Activated CD8-positive, alpha-beta T cell treated with anti-CD3 and anti-CD28 coated beads, Interleukin-2, amount 10 ng/mL, durations not matched to agents 7 days and 5 days (primary cell): ENCODE results near the gene INSM2. TPM values are rescaled to one million over a fixed set of nuclear protein-coding genes. Genes with fewer than 3 reads are reported as not detected.

Source experiments
- ATAC-seq: fragments of 150-1000 bp; cut with Tn5 transposase; one replicate; pipeline ENCODE4 v1.10.0; 2021; ENCODE audit warnings: moderate library complexity
- CTCF ChIA-PET: fragments of 350-600 bp; sonication (Branson Sonifier 250); formaldehyde crosslinking; loops from one replicate; lab custom pipeline; 2021; ENCODE audit warnings: antibody characterized with exemption; lab: Charles Lee
- POLR2A ChIA-PET: fragments of 350-600 bp; sonication (Branson Sonifier 250); formaldehyde crosslinking; loops from one replicate; lab custom pipeline; 2021; ENCODE audit warnings: antibody characterized with exemption; lab: Charles Lee
- DNase-seq: peaks from one replicate; pipeline ENCODE4 v3.0.0-alpha.2; 2020
- H3K27ac Mint-ChIP-seq: one replicate; pipeline ENCODE4 v1.8.0; 2021; ENCODE audit warnings: mild to moderate bottlenecking, mixed read lengths
- H3K27me3 Mint-ChIP-seq: one replicate; pipeline ENCODE4 v1.8.0; 2021; ENCODE audit warnings: low read depth, mixed read lengths
- H3K36me3 Mint-ChIP-seq: one replicate; pipeline ENCODE4 v1.8.0; 2021; ENCODE audit warnings: low read depth, mixed read lengths
- H3K4me1 Mint-ChIP-seq: one replicate; pipeline ENCODE4 v1.8.0; 2021; ENCODE audit warnings: low read depth, mixed read lengths
- H3K4me3 Mint-ChIP-seq: one replicate; pipeline ENCODE4 v1.8.0; 2021; ENCODE audit warnings: mild to moderate bottlenecking, mixed read lengths
- H3K9me3 Mint-ChIP-seq: one replicate; pipeline ENCODE4 v1.8.0; 2022; ENCODE audit warnings: mixed read lengths; ENCODE audit not compliant: insufficient read depth
- total RNA-seq, 2 experiments: library from RNA; stranded (reverse); gene quantifications; one replicate each; pipeline ENCODE4 v1.2.3, GENCODE V29; 2021

Gene INSM2
- total RNA-seq, 2 experiments from 2014 or later, result not detected

DNA sequence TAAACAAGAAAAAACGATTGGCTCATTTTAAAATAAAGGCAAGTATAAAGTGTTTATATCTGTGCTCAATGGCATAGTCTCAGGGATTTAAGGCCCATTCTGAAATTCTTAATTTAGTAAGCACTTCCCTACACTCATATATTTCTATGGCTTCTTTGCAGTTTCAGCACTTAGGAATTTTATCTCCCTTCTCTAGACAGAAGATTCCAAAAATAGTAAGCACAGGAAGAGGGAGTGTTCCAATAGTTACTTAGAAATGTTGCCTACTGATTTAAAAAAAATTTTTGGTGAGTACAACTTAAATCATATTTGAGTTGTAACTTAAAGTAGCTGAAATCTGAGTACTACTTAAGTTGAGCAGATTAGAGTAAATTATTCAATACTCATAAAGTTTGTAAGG lies 19.8 kb downstream of the INSM2 start:
- Mint-ChIP-seq H3K4me3 (no peak overlapping the region), H3K27ac (no peak overlapping the region), H3K36me3 (no peaks in the 10 kb centered on the region), H3K9me3 (no peaks in the 10 kb centered on the region), H3K27me3 (no peaks in the 10 kb centered on the region), H3K4me1 (no peaks in the 10 kb centered on the region)
- POLR2A ChIA-PET, result no interaction called here
- no peak for DNase-seq
- no peak for ATAC-seq
- CTCF ChIA-PET, result no interaction called here

GRCh38 chr14:35556548-35556947 lies 22.6 kb downstream of the INSM2 start:
- Mint-ChIP-seq H3K27me3 (no peaks in the 10 kb centered on the region), H3K9me3 (no peaks in the 10 kb centered on the region), H3K4me1 (no peaks in the 10 kb centered on the region), H3K36me3 (no peaks in the 10 kb centered on the region), H3K27ac (no peak overlapping the region), H3K4me3 (no peak overlapping the region)
- no peak for ATAC-seq
- DNase-seq, result no peak
- ChIA-PET POLR2A (no interaction called here), CTCF (no interaction called here)

- H3K9me3 Mint-ChIP-seq, result no peaks in the 10 kb centered on the region
- no peak overlapping the region for H3K4me3 Mint-ChIP-seq
- no peaks in the 10 kb centered on the region for H3K4me1 Mint-ChIP-seq
- H3K27ac Mint-ChIP-seq, result no peak overlapping the region
- CTCF ChIA-PET, result no interaction called here
- no peaks in the 10 kb centered on the region for H3K27me3 Mint-ChIP-seq
- DNase-seq (no peak), ATAC-seq (no peak)
- POLR2A ChIA-PET, result no interaction called here
- H3K36me3 Mint-ChIP-seq, result no peaks in the 10 kb centered on the region
Measured at GRCh38 chr14:35557221-35557747, 23.3 kb downstream of the INSM2 start.

DNA sequence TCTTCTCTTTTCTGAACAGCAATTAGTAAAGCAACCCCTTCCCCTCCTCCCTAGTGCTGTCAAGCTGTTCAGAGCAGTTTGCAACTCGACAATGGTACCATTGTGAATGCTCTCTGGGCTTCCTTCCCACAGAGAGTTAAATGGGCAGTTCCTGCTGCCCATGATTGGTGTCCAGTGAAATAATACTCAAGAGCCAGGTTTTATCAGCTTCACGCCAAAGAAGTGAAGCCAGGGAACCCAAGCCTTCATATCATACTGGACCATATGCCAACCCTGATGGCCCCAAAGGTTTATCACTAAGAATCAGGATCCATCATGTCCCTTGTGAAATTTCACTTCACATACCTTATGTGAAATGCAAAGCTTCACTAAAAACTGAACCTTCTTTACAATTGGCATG lies 24.7 kb downstream of the INSM2 start:
- ATAC-seq (no peak), DNase-seq (no peak)
- Mint-ChIP-seq H3K36me3 (no peaks in the 10 kb centered on the region), H3K4me3 (no peak overlapping the region), H3K4me1 (no peaks in the 10 kb centered on the region), H3K9me3 (no peaks in the 10 kb centered on the region), H3K27me3 (no peaks in the 10 kb centered on the region), H3K27ac (no peak overlapping the region)
- POLR2A ChIA-PET, result no interaction called here
- CTCF ChIA-PET, result no interaction called here

DNA sequence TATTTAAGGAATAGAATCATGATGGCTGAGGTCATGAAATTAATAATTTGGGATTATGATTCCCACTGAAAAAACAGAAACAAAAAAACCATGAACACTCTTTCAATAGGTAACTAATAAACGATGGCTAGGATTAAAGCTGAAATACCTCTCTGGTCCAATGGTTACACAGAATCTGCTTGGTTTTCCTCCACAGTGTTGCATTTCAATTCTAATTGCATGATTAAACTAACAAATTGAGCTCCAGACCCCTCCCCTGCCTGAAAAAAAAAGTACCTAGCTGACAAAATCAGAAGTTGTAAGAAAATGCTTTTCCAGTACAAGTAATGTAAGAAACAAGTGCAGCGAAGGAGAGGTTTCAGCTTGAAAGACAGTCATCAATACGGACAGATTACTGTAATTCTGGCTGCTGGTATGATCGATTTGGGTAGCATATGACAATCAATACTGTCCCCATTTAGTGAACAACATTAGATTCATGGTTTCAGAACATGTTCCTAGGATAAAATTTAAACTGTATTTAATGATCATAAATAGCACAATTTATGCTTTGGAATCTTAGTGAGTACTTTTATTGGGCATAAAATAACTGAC lies 32.0 kb downstream of the INSM2 start:
- no peak overlapping the region for H3K4me3 Mint-ChIP-seq
- H3K4me1 Mint-ChIP-seq, result no peaks in the 10 kb centered on the region
- POLR2A ChIA-PET, result no interaction called here
- H3K9me3 Mint-ChIP-seq, result no peaks in the 10 kb centered on the region
- no peaks in the 10 kb centered on the region for H3K27me3 Mint-ChIP-seq
- CTCF ChIA-PET, result no interaction called here
- H3K36me3 Mint-ChIP-seq, result peaks cover 3% of the 10 kb centered on the region
- DNase-seq (no peak), ATAC-seq (no peak)
- no peak overlapping the region for H3K27ac Mint-ChIP-seq

DNA sequence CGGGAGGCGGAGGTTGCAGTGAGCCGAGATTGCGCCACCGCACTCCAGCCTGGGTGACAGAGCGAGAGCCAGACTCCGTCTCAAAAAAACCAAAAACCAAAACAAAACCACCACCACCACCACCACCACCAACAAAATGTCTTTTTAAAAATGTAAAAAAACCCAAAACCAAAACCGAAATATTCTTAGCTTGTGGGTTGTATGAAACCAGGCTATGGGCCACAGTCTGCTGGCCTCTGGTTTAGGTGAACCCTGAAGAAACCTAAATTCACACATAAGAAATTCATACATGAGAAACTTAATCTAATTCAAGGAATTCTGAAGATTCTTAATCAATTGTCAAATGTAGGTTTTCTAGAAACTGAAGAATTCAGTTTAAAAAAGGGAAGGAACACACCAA lies 37.6 kb downstream of the INSM2 start:
- DNase-seq (no peak), ATAC-seq (no peak)
- Mint-ChIP-seq H3K36me3 (peaks cover 3% of the 10 kb centered on the region), H3K9me3 (no peaks in the 10 kb centered on the region), H3K27ac (no peak overlapping the region), H3K4me3 (no peak overlapping the region), H3K27me3 (no peaks in the 10 kb centered on the region), H3K4me1 (no peaks in the 10 kb centered on the region)
- POLR2A ChIA-PET, result no interaction called here
- CTCF ChIA-PET, result no interaction called here

GRCh38 chr14:35573911-35574310 lies 39.9 kb downstream of the INSM2 start:
- H3K36me3 Mint-ChIP-seq, result peaks cover 3% of the 10 kb centered on the region
- CTCF ChIA-PET, result interaction anchor here (0.7 kb wide), 1 partner anchor 245 kb away, joined by 3 read pairs; no protein-coding TSS in a partner anchor
- ATAC-seq (no peak), DNase-seq (no peak)
- H3K9me3 Mint-ChIP-seq, result no peaks in the 10 kb centered on the region
- H3K4me3 Mint-ChIP-seq, result no peak overlapping the region
- H3K27me3 Mint-ChIP-seq, result no peaks in the 10 kb centered on the region
- H3K4me1 Mint-ChIP-seq, result no peaks in the 10 kb centered on the region
- H3K27ac Mint-ChIP-seq, result no peak overlapping the region
- POLR2A ChIA-PET, result no interaction called here

DNA sequence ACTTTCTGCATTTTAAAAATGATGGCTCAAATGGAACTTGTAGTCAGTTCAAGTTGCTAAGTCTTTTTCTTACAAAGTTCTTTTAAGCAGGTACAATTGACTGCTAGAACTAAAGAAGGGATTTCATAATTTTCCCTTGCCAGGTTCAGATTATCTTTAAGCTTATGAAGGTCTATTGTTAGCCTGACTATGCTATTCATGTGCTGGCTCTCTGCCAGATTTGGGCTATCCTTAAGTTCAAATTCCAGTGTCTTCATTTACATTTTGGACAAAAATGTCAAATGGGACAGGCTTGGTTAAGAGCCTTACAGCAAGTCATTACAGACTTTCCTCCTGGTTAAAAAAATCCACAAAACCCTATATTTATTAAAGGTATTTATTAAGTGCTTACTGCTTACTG lies 42.3 kb downstream of the INSM2 start:
- POLR2A ChIA-PET, result no interaction called here
- Mint-ChIP-seq H3K9me3 (no peaks in the 10 kb centered on the region), H3K36me3 (peaks cover 2% of the 10 kb centered on the region), H3K4me1 (no peaks in the 10 kb centered on the region), H3K4me3 (no peak overlapping the region), H3K27ac (no peak overlapping the region), H3K27me3 (no peaks in the 10 kb centered on the region)
- CTCF ChIA-PET, result no interaction called here
- DNase-seq, result no peak
- ATAC-seq, result no peak

GRCh38 chr14:35576856-35577255 lies 42.9 kb downstream of the INSM2 start:
- Mint-ChIP-seq H3K4me3 (no peak overlapping the region), H3K9me3 (no peaks in the 10 kb centered on the region), H3K4me1 (peaks cover under 1% of the 10 kb centered on the region), H3K27ac (no peak overlapping the region), H3K36me3 (peaks cover 2% of the 10 kb centered on the region), H3K27me3 (no peaks in the 10 kb centered on the region)
- DNase-seq (no peak), ATAC-seq (no peak)
- ChIA-PET CTCF (no interaction called here), POLR2A (no interaction called here)

GRCh38 chr14:35578135-35578534 lies 44.2 kb downstream of the INSM2 start:
- Mint-ChIP-seq H3K4me3 (no peak overlapping the region), H3K4me1 (peaks cover 4% of the 10 kb centered on the region), H3K36me3 (peaks cover 2% of the 10 kb centered on the region), H3K27me3 (no peaks in the 10 kb centered on the region), H3K27ac (no peak overlapping the region), H3K9me3 (no peaks in the 10 kb centered on the region)
- DNase-seq, result no peak
- ChIA-PET POLR2A (no interaction called here), CTCF (interaction anchor here (1.1 kb wide), 1 partner anchor 10 kb away, joined by 4 read pairs; no protein-coding TSS in a partner anchor)
- ATAC-seq, result no peak

DNA sequence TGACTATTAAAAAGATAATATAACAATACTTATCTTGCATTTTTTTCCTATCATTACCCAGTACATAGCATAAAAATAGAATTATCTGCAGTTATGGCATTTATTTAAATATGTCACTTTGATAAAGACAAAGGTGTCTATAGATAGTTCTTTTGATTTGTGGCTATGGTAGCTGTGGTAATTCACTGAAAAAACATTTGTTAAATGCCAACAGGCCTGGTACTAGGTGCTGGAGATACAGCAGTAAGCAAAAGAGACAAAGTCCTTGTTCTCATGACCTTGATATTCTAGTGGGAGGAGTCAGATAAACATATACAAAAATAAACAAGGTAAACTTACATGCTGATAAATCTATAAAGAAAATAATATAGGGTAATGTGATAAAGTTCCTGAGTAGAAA lies 44.7 kb downstream of the INSM2 start:
- no peaks in the 10 kb centered on the region for H3K27me3 Mint-ChIP-seq
- H3K4me3 Mint-ChIP-seq, result no peak overlapping the region
- ChIA-PET CTCF (interaction anchor here (1.1 kb wide), 1 partner anchor 10 kb away, joined by 4 read pairs; no protein-coding TSS in a partner anchor), POLR2A (no interaction called here)
- peaks cover 2% of the 10 kb centered on the region for H3K36me3 Mint-ChIP-seq
- no peak overlapping the region for H3K27ac Mint-ChIP-seq
- no peak for ATAC-seq
- H3K4me1 Mint-ChIP-seq, result peaks cover 4% of the 10 kb centered on the region
- H3K9me3 Mint-ChIP-seq, result no peaks in the 10 kb centered on the region
- no peak for DNase-seq
